T-helper 2 cell (primary cell): ENCODE results near the gene CAMK2A.

Experiments
- DNase-seq, 5 experiments: peaks; one replicate each; pipeline versions ENCODE4 v3.0.0 to v3.0.0-alpha.2; 2012 to 2022

Gene CAMK2A

DNA sequence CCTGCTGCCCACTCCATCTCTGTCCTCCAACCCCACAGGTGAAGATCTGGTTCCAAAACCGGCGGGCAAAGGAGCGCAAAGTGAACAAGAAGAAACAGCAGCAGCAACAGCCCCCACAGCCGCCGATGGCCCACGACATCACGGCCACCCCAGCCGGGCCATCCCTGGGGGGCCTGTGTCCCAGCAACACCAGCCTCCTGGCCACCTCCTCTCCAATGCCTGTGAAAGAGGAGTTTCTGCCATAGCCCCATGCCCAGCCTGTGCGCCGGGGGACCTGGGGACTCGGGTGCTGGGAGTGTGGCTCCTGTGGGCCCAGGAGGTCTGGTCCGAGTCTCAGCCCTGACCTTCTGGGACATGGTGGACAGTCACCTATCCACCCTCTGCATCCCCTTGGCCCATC is 106.1 kb downstream of the CAMK2A start:
- DNase-seq, result no peak

DNA sequence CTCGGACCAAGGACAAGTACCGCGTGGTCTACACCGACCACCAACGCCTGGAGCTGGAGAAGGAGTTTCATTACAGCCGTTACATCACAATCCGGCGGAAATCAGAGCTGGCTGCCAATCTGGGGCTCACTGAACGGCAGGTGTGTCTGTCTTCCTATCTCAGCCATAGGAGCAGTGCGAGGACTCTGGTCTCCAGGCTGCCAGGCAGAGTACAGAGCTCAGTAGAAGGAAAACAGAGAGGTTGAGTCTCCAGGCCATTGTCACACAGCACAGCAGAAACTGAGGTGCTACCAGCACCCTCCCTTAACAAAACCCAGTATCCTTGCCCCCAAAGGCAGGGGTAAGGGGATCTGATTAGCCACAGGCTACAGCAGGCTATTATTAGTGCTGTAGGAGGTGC is 106.8 kb downstream of the CAMK2A start:
- DNase-seq, result no peak

- DNase-seq, result no peak
Measured at GRCh38 chr5:150181766-150182545, 107.6 kb downstream of the CAMK2A start.

DNA sequence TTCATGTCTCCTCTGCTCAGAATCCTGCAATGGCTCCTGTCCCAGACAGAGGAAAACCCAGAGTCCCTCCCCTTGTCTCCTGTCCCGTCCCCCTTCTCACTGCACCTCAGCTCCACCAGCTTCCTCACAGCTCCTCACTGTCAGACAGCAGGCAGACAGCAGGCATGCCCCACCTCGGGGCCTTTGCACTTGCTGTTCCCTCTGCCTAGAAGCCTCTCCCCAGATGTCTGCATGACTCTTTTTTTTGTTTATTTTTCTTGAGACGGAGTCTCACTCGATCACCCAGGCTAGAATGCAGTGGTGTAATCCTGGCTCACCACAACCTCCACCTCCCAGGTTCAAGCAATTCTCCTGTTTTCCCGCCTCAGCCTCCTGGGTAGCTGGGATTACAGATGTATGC is 108.5 kb downstream of the CAMK2A start:
- no peak for DNase-seq

GRCh38 chr5:150180241-150181026 is 109.1 kb downstream of the CAMK2A start:
- DNase-seq, result no peak

DNA sequence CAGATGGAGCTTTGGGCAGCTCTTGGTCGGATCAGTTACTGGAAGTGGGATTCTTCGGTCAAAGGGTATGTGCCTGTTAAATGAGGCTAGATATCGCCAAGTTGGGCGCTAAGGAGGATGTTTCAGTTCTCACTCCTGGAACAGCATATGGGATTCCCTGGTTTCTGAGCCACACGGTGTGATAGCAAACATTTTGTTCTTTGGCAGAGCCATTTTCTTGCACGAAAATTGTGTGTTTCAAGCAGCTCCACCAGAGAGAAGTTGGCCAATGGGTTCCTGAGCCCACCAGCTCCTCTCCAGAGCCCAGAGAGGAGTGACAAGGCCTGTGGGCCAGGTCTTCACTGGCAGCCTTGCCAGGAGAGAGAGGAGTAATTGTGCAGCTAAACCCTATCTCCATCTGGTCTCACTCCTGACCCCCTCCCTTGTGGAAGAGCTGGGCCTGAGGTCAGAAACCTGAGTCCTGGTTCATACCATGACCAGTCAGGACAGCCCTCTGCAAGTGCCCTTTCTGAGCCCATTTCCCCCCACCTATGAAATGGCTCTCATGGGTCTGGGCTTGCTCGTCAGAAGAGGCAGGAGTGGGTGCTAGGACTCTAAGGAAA is 110.5 kb downstream of the CAMK2A start:
- DNase-seq, result no peak

DNA sequence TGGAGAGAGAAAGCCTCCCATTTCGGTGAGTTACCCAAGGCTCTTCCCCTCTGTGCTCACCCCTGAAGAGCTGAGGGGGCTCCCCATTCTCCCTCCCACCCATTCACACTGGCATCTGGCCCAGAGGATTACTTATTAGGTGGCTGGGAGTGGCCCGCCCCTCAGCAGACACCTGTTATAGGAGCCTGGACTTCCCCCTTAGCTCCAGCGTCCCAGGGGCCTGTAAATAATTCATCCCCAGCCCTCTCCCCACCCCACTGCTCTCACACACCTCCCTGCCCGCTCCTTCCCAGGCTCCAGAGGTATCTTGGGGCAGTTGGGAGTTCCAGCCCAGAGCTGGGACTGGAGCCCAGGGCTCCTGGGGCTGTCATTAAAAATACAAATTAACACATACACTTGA is 111.3 kb downstream of the CAMK2A start:
- no peak for DNase-seq

GRCh38 chr5:150177721-150178120 is 111.9 kb downstream of the CAMK2A start:
- no peak for DNase-seq

DNA sequence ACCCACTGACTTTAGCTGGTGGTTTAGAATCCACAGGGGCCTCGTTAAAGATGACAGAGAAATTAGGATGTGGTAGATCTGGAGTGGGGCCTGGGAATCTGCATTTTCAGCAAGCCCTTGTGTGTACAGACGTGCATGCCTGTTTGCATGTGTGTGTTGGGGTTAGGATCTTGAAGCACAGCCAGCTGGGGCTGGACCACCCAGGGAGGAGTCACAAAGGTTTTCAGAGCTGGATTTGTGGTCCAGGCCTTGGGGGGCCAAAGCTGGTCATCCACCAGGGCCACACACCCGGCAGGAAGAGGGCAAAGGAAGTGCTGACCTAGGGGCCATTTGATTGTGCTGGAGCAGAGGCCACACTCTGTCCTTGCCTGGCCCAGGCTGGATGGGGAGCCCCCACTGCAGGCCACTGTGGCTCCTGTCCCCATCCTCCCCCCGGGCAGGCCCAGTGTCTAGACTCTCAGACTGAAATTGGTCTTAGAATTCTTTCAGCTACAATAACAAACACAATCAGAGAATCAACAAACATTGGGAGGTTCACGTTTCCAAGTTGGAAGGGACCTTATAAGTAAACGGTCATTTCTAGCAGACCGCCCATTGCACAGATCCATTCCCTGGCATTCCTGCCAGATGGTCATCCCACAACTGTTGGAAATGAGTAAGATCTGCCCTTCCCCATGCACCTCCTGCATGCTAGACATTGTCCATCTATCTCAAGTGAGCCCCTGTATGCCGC is 112.7 kb downstream of the CAMK2A start:
- DNase-seq, result peak in 1 of 5 experiments; percentile 4

DNA sequence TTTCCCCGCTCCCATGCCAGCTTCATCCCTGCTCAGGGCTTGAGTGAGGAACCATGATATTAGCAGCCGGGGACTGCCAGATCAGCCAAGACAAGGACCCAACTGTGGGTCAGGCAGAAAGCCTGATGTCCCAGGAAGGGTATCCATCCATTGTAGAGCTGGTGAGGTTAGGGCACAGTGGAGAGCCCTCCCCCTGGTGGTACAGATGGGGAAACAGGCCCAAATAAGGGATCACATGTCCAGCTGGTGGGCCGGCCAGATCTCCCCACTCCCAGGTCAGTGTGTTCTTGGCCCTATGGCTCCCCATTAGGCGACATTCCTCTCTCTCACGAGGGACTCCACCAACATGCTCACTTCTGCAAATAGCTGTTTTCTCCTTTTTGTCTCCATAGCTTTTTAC is 114.0 kb downstream of the CAMK2A start:
- no peak for DNase-seq

DNA sequence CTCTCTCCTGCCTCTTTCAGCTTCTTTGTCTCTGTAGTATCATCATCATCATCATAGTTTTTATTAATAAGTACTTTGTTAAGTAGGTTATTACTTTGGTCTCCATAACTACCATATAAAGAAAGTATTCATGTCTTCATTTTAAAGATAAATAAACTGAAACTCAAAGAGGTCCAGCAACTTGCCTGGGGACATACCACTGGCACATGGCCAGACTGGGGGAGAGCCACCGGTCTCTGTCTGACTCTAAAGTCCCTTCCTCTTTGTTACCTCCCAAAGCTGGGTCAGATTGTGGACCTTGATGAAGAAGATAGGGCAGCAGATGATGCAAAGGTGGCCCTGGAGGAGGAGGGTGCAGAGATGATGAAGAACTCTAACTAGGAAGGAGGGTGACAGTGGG is 114.5 kb downstream of the CAMK2A start:
- DNase-seq, result no peak

- no peak for DNase-seq
Measured at GRCh38 chr5:150174285-150174684, 115.3 kb downstream of the CAMK2A start.

- no peak for DNase-seq
Measured at GRCh38 chr5:150173161-150173560, 116.4 kb downstream of the CAMK2A start.

DNA sequence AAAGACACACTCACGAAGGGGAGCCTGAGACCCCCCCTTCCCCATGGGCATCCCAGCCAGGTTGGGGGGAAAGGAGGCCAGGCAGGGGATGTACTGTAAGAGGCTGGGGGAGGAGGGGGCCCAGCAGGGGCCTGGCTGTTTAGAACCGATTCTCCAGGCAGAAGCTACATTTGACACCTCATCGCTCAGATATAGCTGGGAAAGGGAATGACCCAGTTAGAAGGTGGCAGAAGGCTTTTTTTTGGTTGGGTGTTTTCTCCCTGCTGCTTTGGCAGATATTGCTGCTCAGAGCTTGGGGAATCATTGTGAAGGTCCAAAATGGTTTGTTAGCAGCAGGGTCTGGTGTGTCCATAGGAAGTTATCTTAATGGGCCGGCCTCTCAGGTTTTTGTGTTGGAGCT is 117.0 kb downstream of the CAMK2A start:
- DNase-seq, result no peak

- no peak for DNase-seq
Measured at GRCh38 chr5:150172145-150172544, 117.4 kb downstream of the CAMK2A start.
